Right atrium auricular region (tissue), 2 donors: ENCODE results near the gene ADAMTS4. TPM values are rescaled to one million over a fixed set of nuclear protein-coding genes. Genes with fewer than 3 reads are reported as not detected.

Experiments used
- DNase-seq: peaks from one replicate; pipeline ENCODE4 v3.0.0-alpha.2; 2019; ENCODE audit warnings: low spot score
- H3K27ac ChIP-seq, 2 donors: fragments of 200-600 bp; sonication (generic); 1 replicate in 1 of 2; 2 replicates in 1 of 2; pipeline ENCODE4 v1.5.1; 2016 to 2019
- H3K27me3 ChIP-seq, 2 donors: fragments of 200-600 bp; sonication (generic); one replicate each; pipeline versions ENCODE4 v1.5.1 to v1.6.0; 2017 to 2019
- H3K36me3 ChIP-seq: fragments of 200-600 bp; sonication (generic); one replicate; pipeline ENCODE4 v1.5.1; 2016
- H3K4me1 ChIP-seq, 2 donors: fragments of 200-600 bp; sonication (generic); one replicate each; pipeline versions ENCODE4 v1.5.1 to v1.6.0; 2017 to 2019
- H3K4me3 ChIP-seq, 2 donors: fragments of 200-600 bp; sonication (generic); 1 replicate in 1 of 2; 2 replicates in 1 of 2; pipeline ENCODE4 v1.5.1; 2017 to 2019; ENCODE audit warnings: mild to moderate bottlenecking in 1 of 2, moderate library complexity in 1 of 2
- H3K9me3 ChIP-seq, 2 donors: fragments of 200-600 bp; sonication (generic); one replicate each; pipeline ENCODE4 v1.5.1; 2019
- total RNA-seq, 2 donors: library from RNA; depleted of rRNA; stranded (reverse); fragments of >200 nt; gene quantifications; one replicate each; pipeline ENCODE4 v1.1.0, GENCODE V29; 2016
- TF ChIP-seq, protein P1 (sequence below), 2 donors: fragments of 200-600 bp; sonication (generic); IDR thresholded peaks; one replicate each; pipeline ENCODE4 v1.5.1; 2019; ENCODE audit warnings: antibody characterized with exemption in 2 of 2

ADAMTS4 gene
- total RNA-seq, 2 donors from 2014 or later = 12.6 to 19.5 TPM

DNA sequence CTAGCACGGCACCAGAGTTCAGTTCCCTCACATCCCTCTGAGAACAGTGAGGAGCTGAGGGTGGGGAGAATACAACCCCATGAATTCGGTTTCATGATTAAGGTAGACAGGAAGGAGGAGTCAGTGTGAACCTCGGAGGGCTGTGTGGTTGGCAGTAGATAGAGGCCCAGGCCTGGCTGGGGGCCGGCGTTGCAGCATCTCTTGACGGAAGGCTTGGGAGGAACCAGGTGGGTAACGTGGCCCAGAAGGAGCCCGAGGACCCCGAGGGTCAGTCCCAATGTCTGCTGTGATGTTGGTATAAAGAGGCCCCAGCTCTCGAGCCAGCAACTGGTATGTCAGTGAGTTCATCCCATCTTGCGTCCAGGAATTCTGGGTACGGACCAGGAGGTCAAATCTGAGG is 27.2 kb downstream of the ADAMTS4 start:
- Histone ChIP-seq H3K27me3 (no peaks in the 10 kb centered on the region), H3K36me3 (peaks cover 63% of the 10 kb centered on the region), H3K27ac (peak overlapping the region in 1 of 2 donors; percentile 19), H3K4me3 (no peak overlapping the region), H3K9me3 (no peaks in the 10 kb centered on the region), H3K4me1 (peaks cover 3 to 31% of the 10 kb centered on the region in 2 donors)
- TF ChIP-seq, protein P1, sequence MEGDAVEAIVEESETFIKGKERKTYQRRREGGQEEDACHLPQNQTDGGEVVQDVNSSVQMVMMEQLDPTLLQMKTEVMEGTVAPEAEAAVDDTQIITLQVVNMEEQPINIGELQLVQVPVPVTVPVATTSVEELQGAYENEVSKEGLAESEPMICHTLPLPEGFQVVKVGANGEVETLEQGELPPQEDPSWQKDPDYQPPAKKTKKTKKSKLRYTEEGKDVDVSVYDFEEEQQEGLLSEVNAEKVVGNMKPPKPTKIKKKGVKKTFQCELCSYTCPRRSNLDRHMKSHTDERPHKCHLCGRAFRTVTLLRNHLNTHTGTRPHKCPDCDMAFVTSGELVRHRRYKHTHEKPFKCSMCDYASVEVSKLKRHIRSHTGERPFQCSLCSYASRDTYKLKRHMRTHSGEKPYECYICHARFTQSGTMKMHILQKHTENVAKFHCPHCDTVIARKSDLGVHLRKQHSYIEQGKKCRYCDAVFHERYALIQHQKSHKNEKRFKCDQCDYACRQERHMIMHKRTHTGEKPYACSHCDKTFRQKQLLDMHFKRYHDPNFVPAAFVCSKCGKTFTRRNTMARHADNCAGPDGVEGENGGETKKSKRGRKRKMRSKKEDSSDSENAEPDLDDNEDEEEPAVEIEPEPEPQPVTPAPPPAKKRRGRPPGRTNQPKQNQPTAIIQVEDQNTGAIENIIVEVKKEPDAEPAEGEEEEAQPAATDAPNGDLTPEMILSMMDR (IDR thresholded peaks at IDR 0.05) = no peak
- no peak for DNase-seq

DNA sequence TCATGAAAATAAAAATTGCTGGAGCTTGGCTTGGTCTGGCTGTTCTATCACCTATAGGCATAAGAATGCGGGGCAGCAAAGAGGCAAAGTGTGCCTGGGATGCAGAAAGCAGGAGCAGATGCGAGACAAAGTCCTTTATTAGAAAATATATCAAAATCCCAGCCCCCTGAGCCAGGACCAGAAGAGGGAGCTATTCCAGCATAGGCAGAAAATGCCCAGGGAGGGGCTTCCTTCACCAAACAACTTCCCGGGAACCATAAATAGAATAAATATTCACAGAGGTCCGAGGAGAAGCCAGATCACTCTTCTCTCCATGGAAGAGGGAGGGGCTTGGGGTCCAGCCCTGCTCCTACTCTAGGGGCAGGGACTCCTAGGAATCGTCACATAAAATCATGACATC is 27.7 kb downstream of the ADAMTS4 start:
- peaks cover 3 to 29% of the 10 kb centered on the region in 2 donors for H3K4me1 ChIP-seq
- H3K36me3 ChIP-seq = peaks cover 63% of the 10 kb centered on the region
- no peak overlapping the region for H3K4me3 ChIP-seq
- no peak overlapping the region for H3K27ac ChIP-seq
- no peaks in the 10 kb centered on the region for H3K27me3 ChIP-seq
- no peaks in the 10 kb centered on the region for H3K9me3 ChIP-seq
- TF ChIP-seq, protein P1 (IDR thresholded peaks at IDR 0.05) = no peak
- no peak for DNase-seq

DNA sequence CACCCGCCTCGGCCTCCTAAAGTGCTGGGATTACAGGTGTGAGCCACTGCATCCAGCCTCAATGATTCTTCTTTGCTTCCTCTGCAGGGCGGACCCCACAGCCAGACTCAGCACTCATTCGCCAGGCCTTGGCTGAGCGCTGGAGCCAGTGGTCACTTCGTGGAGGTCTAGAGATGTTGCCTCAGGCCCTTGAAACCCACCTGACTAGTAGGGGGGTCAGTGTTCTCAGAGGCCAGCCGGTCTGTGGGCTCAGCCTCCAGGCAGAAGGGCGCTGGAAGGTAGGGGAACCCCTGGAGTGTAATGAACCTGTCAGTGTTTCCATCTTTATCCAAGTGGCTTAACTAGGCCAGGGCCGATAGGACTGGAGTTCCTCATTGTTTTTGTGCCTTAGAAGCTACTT is 29.9 kb downstream of the ADAMTS4 start:
- TF ChIP-seq, protein P1 (IDR thresholded peaks at IDR 0.05) = no peak
- Histone ChIP-seq H3K36me3 (peaks cover 52% of the 10 kb centered on the region), H3K4me1 (peaks cover 3 to 34% of the 10 kb centered on the region in 2 donors), H3K27me3 (no peaks in the 10 kb centered on the region), H3K9me3 (no peaks in the 10 kb centered on the region), H3K4me3 (no peak overlapping the region), H3K27ac (no peak overlapping the region)
- no peak for DNase-seq

DNA sequence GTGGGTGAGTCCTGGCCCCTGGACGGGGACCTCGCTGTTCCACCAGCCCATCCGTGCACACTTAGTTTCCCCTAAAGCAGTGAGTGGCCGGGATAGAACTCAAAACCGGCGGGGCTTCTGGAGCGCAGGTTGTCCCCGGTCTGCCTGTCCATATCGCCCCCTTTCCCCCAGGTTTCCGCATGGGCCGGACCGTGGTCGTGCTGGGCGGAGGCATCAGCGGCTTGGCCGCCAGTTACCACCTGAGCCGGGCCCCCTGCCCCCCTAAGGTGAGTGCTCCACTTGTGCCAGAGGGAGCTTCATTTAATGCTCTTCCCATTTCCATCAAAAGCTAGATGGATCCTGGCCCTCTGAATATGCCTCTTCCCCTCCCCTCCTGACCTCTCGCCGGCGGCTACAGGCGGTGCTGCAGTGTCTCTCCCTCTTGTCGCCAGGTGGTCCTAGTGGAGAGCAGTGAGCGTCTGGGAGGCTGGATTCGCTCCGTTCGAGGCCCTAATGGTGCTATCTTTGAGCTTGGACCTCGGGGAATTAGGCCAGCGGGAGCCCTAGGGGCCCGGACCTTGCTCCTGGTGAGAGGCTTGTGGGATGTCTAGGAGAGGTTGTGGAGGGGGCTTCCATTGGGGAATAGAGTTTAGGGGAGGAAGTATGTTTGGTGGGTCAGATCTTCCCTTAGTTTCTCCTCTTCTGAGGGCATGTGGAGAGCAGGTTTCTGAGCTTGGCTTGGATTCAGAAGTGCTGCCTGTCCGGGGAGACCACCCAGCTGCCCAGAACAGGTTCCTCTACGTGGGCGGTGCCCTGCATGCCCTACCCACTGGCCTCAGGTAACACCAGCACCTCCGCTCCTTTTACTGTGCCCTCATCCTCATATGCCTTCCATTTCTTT is 31.9 kb downstream of the ADAMTS4 start:
- no peak for DNase-seq
- Histone ChIP-seq H3K36me3 (peaks cover 39% of the 10 kb centered on the region), H3K9me3 (no peaks in the 10 kb centered on the region), H3K4me3 (peak overlapping the region; percentile 75 to 90), H3K27ac (peak overlapping the region; percentile 84 to 89), H3K4me1 (peaks cover 0 to 19% of the 10 kb centered on the region in 2 donors), H3K27me3 (no peaks in the 10 kb centered on the region)
- TF ChIP-seq, protein P1 (IDR thresholded peaks at IDR 0.05) = no peak

DNA sequence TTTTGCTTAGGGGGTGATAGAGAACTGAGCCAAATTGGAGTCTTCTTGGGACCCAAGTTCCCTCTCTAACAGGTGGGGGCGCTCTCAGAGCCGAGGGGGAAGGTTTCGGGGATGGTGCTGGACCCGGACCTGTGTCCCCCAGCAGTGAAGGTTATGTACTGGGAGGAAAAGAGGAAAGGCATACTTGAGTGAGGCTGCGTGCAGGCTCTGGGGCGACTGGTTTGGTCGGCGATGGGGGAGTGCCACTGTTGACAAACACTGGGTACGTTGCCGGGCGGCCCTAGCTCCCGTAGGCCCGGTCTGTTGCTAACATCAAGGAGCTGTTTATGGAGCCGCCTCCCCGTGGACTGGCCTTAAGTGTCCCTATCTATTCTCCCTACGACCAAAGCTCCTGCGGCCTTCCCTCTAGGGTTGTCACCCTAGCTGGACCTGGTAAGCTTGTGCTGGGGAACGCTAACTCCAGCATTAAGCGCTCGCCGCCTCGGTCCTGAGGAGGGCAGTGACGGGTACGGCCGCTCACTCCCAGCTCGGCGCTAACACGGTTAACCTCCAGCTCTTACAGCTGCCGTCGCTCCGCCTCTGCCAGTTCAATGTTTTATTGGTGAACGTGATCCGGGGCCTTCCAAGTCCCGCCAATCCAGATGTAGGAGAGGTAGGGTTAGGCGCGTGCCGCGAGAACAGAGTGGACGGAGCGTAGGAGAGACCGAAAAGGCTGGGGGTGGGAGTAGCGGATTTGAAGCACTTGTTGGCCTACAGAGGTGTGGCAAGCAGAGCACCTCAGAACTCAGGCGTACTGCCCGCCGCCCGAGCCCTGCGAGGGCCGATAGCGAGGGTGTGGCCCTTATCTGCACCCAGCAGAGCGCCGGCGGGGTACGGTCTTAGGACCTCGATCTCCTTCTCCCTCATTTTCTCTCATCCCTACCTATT is 32.8 kb downstream of the ADAMTS4 start, which contains the start of gene PPOX:
TSS of gene PPOX (plus strand) at position 685 of the 927 bp plus-strand sequence. CDS start 422 bp downstream, outside the sequence.
- H3K4me1 ChIP-seq = peaks cover 0 to 28% of the 10 kb centered on the region in 2 donors
- H3K27ac ChIP-seq = peak within 1 kb of the TSS; percentile 84 to 89
- TF ChIP-seq, protein P1 (IDR thresholded peaks at IDR 0.05) = peak; percentile 37 to 61
- H3K36me3 ChIP-seq = peaks cover 30% of the 10 kb centered on the region
- no peaks in the 10 kb centered on the region for H3K27me3 ChIP-seq
- DNase-seq = peak; percentile 99
- peak within 1 kb of the TSS; percentile 75 to 90 for H3K4me3 ChIP-seq
- no peaks in the 10 kb centered on the region for H3K9me3 ChIP-seq
